IgD-negative memory B cell (primary cell): ENCODE measurements around the gene RAX. TPM values are rescaled to one million over a fixed set of nuclear protein-coding genes. Genes with fewer than 3 reads are reported as not detected.
"Not testable (repeated sequence)": the region's sequence is repeated elsewhere in the genome, so short reads cannot be mapped to it uniquely, and the experiment has no call there.

ENCODE experiments used
- H3K27ac Mint-ChIP-seq, 3 donors: one replicate each; pipeline ENCODE4 v1.8.0; 2020 to 2022; ENCODE audit warnings: mild to moderate bottlenecking in 3 of 3, mixed read lengths in 3 of 3, moderate library complexity in 1 of 3
- H3K27me3 Mint-ChIP-seq: one replicate; pipeline ENCODE4 v1.8.0; 2021; ENCODE audit warnings: mixed read lengths
- H3K36me3 Mint-ChIP-seq: one replicate; pipeline ENCODE4 v1.8.0; 2020; ENCODE audit warnings: mild to moderate bottlenecking, mixed read lengths
- H3K4me1 Mint-ChIP-seq, 3 donors: one replicate each; pipeline ENCODE4 v1.8.0; 2020 to 2022; ENCODE audit warnings: mixed read lengths in 3 of 3, mild to moderate bottlenecking in 1 of 3
- H3K4me3 Mint-ChIP-seq, 4 donors: one replicate each; pipeline ENCODE4 v1.8.0; 2020 to 2022; ENCODE audit warnings: mild to moderate bottlenecking in 4 of 4, mixed read lengths in 4 of 4, moderate library complexity in 3 of 4
- H3K9me3 Mint-ChIP-seq, 3 donors: one replicate each; pipeline ENCODE4 v1.8.0; 2020 to 2021; ENCODE audit warnings: mixed read lengths in 3 of 3, mild to moderate bottlenecking in 1 of 3
- polyA plus RNA-seq: library from polyadenylated mRNA; unstranded; fragments of 300-500 nt; fragmentation: Illumina TruSeq; gene quantifications from one replicate; pipeline ENCODE4 v1.2.3, GENCODE V29; 2021

The RAX gene
- polyA plus RNA-seq, 1 donor from 2014 or later, result not detected

- Mint-ChIP-seq H3K27me3 (peaks cover 71% of the 10 kb centered on the region), H3K27ac (peak overlapping the region; percentile 63 to 82 (median 64)), H3K9me3 (peaks cover 0 to 12% (median 4%) of the 10 kb centered on the region in 3 donors), H3K4me1 (peaks cover 7 to 21% (median 10%) of the 10 kb centered on the region in 3 donors), H3K36me3 (no peaks in the 10 kb centered on the region), H3K4me3 (peak overlapping the region in 2 of 4 donors; percentile 9 to 17)
These were observed 5.0 kb downstream of the RAX start for GRCh38 chr18:59268127-59268720.

GRCh38 chr18:59267503-59268126 is 5.6 kb downstream of the RAX start:
- Mint-ChIP-seq H3K4me1 (peaks cover 7 to 21% (median 10%) of the 10 kb centered on the region in 3 donors), H3K36me3 (no peaks in the 10 kb centered on the region), H3K27ac (peak overlapping the region in 2 of 3 donors; percentile 63 to 64), H3K9me3 (peaks cover 0 to 12% (median 4%) of the 10 kb centered on the region in 3 donors), H3K27me3 (peaks cover 76% of the 10 kb centered on the region), H3K4me3 (peak overlapping the region in 1 of 4 donors; percentile 28)

DNA sequence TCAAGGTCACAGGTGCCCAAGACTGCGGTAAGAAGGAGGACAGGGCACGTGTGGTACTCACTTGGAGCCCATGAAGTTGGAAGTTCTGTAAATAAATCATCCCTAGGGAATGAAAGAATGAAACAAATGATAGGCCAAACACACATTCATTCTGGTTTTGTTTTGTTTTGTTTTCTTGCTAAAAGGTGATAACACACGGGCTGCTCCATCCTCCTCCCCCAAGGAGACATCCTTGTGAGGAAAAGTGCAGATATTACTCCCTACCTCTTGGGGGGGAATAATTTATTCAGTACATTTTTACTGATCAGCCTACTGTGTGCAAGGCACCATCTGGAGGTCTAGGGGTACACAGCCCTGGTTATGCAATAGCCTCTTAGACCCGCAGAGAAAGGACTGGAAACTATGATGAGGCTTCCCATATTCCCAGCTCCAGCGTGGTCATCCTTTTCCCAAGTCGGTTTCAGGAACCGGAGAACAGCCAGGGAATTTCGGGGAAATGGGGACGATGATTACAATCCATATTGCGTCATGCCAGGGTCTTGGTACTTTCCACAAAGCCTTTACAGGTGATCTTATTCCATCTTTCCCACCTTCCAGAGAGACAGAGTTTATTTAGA is 6.3 kb downstream of the RAX start:
- peaks cover 7 to 21% (median 10%) of the 10 kb centered on the region in 3 donors for H3K4me1 Mint-ChIP-seq
- no peaks in the 10 kb centered on the region for H3K36me3 Mint-ChIP-seq
- H3K27ac Mint-ChIP-seq, result no peak overlapping the region
- H3K27me3 Mint-ChIP-seq, result peaks cover 73% of the 10 kb centered on the region
- peaks cover 0 to 14% (median 4%) of the 10 kb centered on the region in 3 donors for H3K9me3 Mint-ChIP-seq
- H3K4me3 Mint-ChIP-seq, result no peak overlapping the region

- H3K9me3 Mint-ChIP-seq, result peaks cover 2 to 16% (median 4%) of the 10 kb centered on the region in 3 donors
- peak overlapping the region in 2 of 4 donors; percentile 13 to 56 for H3K4me3 Mint-ChIP-seq
- no peaks in the 10 kb centered on the region for H3K36me3 Mint-ChIP-seq
- H3K27ac Mint-ChIP-seq, result no peak overlapping the region
- H3K27me3 Mint-ChIP-seq, result peaks cover 70% of the 10 kb centered on the region
- H3K4me1 Mint-ChIP-seq, result peaks cover 7 to 21% (median 10%) of the 10 kb centered on the region in 3 donors
These were observed 6.8 kb downstream of the RAX start for GRCh38 chr18:59266459-59266858.

- Mint-ChIP-seq H3K36me3 (no peaks in the 10 kb centered on the region), H3K4me3 (peak overlapping the region; percentile 13 to 90 (median 62)), H3K9me3 (peaks cover 2 to 16% (median 4%) of the 10 kb centered on the region in 3 donors), H3K27me3 (peaks cover 65% of the 10 kb centered on the region), H3K27ac (no peak overlapping the region), H3K4me1 (peaks cover 7 to 17% (median 10%) of the 10 kb centered on the region in 3 donors)
These were observed 7.3 kb downstream of the RAX start for GRCh38 chr18:59265974-59266369.

DNA sequence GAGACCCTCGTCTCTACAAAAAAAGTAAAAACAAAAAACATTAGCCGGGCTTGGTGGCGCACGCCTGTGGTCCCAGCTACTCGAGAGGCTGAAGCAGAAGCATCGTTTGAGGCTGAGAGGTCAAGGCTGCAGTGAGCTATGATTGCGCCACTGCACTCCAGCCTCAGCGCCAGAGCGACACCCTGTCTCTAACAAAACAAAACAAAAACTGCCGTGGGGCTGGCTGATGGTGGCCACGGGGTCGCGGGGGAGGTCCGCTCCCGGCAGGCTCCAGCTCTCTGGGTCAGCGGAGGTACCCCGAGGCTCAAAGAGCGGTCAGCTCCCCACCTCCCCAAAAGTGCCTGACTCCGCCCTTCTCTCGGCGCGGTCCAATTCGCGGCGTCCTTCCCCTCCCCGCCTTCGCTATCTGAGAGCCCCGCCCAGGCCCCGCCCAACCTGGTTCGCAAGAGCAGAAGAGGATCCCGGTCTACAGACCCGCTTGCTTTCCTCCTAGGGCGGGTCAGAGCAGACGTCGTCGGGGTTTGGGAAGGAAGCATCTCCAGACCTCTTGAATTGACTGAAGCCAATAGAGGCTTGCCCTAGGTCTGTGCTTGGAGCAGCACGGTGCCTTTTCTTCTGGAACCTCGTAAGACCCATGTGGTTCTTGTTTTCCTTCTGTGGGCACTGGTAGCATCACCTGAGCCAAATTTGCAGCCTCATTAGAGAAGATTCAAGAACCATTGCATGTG is 7.8 kb downstream of the RAX start:
- peaks cover 2 to 21% (median 4%) of the 10 kb centered on the region in 3 donors for H3K9me3 Mint-ChIP-seq
- peaks cover 60% of the 10 kb centered on the region for H3K27me3 Mint-ChIP-seq

GRCh38 chr18:59264651-59265245 is 8.5 kb downstream of the RAX start:
- Mint-ChIP-seq H3K27ac (no peak overlapping the region), H3K36me3 (no peaks in the 10 kb centered on the region), H3K4me1 (peaks cover 6 to 17% (median 9%) of the 10 kb centered on the region in 3 donors), H3K9me3 (peaks cover 2 to 20% (median 4%) of the 10 kb centered on the region in 3 donors), H3K27me3 (peaks cover 55% of the 10 kb centered on the region), H3K4me3 (peak overlapping the region; percentile 13 to 90 (median 62))

More for the DNA sequence above, 7.8 kb downstream of the RAX start:
- Mint-ChIP-seq H3K36me3 (no peaks in the 10 kb centered on the region), H3K27ac (peak overlapping the region in 1 of 3 donors; percentile 21), H3K4me1 (peaks cover 7 to 17% (median 10%) of the 10 kb centered on the region in 3 donors), H3K4me3 (peak overlapping the region; percentile 13 to 90 (median 62))

DNA sequence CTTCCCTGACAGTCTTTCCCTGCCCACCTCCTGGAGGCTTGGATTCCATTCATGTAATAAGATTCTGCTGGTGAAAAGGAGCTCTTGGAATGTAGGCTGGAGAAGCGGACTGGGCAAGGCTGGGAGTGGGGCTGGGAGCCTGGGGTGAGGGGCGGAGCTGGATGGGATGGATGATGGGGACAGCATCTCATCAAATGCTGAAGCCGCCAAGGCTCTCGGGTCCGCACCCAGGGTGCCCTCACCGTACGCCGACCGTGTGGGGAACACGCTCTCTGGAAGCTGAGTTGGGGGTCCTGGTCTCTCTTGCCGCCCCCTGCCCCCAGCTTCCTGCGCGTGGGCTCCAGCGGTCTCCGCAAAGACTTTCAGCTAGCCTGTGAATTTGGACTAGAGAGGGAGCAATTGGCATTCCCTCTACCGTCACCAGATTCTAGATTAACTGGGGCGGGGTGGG is 9.1 kb downstream of the RAX start:
- H3K4me3 Mint-ChIP-seq, result peak overlapping the region in 1 of 4 donors; percentile 48
- H3K36me3 Mint-ChIP-seq, result no peaks in the 10 kb centered on the region
- H3K4me1 Mint-ChIP-seq, result peaks cover 3 to 17% (median 7%) of the 10 kb centered on the region in 3 donors
- H3K27me3 Mint-ChIP-seq, result peaks cover 53% of the 10 kb centered on the region
- peaks cover 2 to 17% (median 4%) of the 10 kb centered on the region in 3 donors for H3K9me3 Mint-ChIP-seq
- H3K27ac Mint-ChIP-seq, result no peak overlapping the region

DNA sequence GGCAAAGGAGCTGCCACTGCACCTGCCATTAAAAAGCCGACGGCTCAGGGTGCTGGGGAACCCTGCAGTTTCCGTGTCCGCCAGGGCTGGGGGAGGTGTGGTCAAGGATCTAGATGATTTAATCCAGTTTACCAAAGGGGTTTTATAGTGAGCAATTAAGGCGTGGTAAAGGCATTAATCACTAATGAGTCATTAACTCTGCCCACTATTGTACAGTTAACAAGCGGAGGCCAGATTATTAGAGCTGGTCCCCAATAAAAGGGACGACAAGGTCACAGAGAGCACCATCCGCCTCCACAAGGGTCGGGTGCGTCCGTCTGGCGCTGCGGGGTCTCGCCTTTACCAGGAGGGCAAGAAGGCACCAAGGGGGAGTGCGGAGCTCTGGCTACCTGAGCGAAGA is 9.6 kb downstream of the RAX start:
- Mint-ChIP-seq H3K9me3 (peaks cover 2 to 17% (median 4%) of the 10 kb centered on the region in 3 donors), H3K27ac (no peak overlapping the region), H3K4me3 (peak overlapping the region in 2 of 4 donors; percentile 39 to 48), H3K36me3 (no peaks in the 10 kb centered on the region), H3K4me1 (peaks cover 3 to 17% (median 7%) of the 10 kb centered on the region in 3 donors), H3K27me3 (peaks cover 53% of the 10 kb centered on the region)

DNA sequence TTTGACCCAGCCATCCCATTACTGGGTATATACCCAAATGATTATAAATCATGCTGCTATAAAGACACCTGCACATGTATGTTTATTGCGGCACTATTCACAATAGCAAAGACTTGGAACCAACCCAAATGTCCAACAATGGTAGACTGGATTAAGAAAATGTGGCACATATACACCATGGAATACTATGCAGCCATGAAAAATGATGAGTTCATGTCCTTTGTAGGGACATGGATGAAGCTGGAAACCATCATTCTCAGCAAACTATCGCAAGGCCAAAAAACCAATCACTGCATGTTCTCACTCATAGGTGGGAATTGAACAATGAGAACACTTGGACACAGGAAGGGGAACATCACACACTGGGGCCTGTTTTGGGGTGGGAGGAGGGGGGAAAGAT is 11.0 kb downstream of the RAX start:
- Mint-ChIP-seq H3K27me3 (peaks cover 44% of the 10 kb centered on the region), H3K9me3 (peaks cover 2 to 15% (median 4%) of the 10 kb centered on the region in 3 donors)
- H3K27ac Mint-ChIP-seq, H3K4me3 Mint-ChIP-seq, H3K4me1 Mint-ChIP-seq, H3K36me3 Mint-ChIP-seq: not testable (repeated sequence)

GRCh38 chr18:59261842-59262241 is 11.4 kb downstream of the RAX start:
- H3K4me1 Mint-ChIP-seq, H3K4me3 Mint-ChIP-seq, H3K36me3 Mint-ChIP-seq, H3K27ac Mint-ChIP-seq: not testable (repeated sequence)
- Mint-ChIP-seq H3K9me3 (peaks cover 2 to 15% (median 4%) of the 10 kb centered on the region in 3 donors), H3K27me3 (peaks cover 44% of the 10 kb centered on the region)

- not testable (repeated sequence) for H3K9me3 Mint-ChIP-seq, H3K36me3 Mint-ChIP-seq, H3K4me1 Mint-ChIP-seq, H3K27ac Mint-ChIP-seq, H3K4me3 Mint-ChIP-seq
- H3K27me3 Mint-ChIP-seq, result peaks cover 10% of the 10 kb centered on the region
These were observed 17.8 kb downstream of the RAX start for GRCh38 chr18:59255491-59255890.

DNA sequence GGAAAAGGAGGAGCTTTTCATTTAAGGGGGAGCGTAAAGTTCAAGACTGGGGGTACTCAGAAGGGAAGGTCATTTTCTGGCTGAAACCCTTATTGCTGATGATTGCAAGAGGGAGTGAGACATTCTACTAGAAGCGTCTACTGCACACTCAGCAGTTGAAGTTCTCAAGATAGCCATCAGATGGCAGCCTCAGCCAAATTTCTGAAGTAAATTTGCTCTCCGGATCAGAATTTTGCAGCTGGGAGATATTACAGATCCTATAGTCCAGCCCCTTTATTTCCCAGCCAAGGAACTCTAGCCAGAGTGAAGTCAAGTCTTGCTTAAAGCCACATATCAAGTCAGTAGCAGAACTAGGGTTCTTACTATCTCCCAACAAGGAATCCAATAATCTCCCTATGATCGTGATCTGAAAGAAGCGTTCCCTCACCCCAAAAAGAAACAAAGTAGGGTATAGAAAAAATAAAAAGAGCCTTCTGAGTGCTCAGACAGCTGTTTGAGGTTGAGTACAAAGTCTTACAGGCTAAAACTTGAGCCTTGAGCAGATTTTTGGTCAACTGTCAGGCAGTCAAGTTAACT is 24.0 kb downstream of the RAX start:
- Mint-ChIP-seq H3K4me3 (no peak overlapping the region), H3K4me1 (no peaks in the 10 kb centered on the region), H3K27me3 (peaks cover 8% of the 10 kb centered on the region), H3K9me3 (peaks cover 0 to 5% (median 5%) of the 10 kb centered on the region in 3 donors), H3K36me3 (no peaks in the 10 kb centered on the region), H3K27ac (no peak overlapping the region)

DNA sequence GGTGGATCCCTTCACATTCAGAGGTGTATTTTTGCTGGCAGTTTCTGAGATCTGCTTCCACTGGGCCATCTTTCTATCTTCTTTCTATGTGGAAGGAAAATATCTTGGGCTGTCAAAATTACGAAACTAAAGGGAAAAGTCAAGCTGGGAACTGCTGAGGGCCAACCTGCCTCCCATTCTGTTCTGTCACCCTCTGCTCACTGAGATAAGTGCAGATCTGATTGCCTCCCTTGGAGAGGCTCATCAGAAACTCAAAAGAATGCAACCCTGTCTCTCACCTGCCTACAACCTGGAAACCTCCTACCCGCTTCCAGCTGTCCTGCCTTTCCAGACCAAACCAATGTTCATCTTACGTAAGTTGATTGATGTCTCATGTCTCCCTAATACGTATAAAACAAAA is 26.5 kb downstream of the RAX start:
- Mint-ChIP-seq H3K4me1 (no peaks in the 10 kb centered on the region), H3K9me3 (peaks cover 0 to 6% (median 3%) of the 10 kb centered on the region in 3 donors), H3K27me3 (peaks cover 9% of the 10 kb centered on the region), H3K36me3 (no peaks in the 10 kb centered on the region), H3K4me3 (no peak overlapping the region), H3K27ac (no peak overlapping the region)
